ENCODE data around the gene GPC5.
A peak's percentile ranks its signal among the peaks of the same experiment; 100 is the strongest.

GPC5 gene

GRCh38 chr13:92054389-92054788, 656.0 kb downstream of the GPC5 start:
- FAIRE-seq (no peak), DNase-seq (ENCODE audit: insufficient read length, low spot score) (no peak)
- TF ChIP-seq, protein P1, sequence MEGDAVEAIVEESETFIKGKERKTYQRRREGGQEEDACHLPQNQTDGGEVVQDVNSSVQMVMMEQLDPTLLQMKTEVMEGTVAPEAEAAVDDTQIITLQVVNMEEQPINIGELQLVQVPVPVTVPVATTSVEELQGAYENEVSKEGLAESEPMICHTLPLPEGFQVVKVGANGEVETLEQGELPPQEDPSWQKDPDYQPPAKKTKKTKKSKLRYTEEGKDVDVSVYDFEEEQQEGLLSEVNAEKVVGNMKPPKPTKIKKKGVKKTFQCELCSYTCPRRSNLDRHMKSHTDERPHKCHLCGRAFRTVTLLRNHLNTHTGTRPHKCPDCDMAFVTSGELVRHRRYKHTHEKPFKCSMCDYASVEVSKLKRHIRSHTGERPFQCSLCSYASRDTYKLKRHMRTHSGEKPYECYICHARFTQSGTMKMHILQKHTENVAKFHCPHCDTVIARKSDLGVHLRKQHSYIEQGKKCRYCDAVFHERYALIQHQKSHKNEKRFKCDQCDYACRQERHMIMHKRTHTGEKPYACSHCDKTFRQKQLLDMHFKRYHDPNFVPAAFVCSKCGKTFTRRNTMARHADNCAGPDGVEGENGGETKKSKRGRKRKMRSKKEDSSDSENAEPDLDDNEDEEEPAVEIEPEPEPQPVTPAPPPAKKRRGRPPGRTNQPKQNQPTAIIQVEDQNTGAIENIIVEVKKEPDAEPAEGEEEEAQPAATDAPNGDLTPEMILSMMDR (IDR thresholded peaks at IDR 0.05; ENCODE audit: insufficient read depth, missing control alignments), result no peak

DNA sequence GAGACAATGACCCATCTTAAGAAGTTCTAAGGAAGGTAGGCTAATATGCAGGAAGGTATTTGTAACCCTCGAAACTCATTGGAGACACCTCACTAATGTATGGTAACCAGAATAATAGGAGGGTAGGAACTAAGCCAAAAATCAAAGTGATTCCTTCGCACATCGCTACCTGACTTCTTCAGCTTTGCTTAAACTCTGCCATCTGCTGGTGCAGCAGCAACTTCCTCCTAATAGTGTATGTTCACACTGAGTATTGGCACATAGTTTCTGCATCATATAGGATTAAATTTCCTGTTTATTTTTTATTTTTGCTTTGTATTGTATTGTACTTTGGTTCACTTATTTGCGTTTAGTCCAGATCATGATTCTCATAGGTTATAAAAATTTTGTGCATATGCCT, 676.2 kb downstream of the GPC5 start:
- DNase-seq (ENCODE audit: insufficient read length, low spot score) (no peak), FAIRE-seq (peak; percentile 93)
- TF ChIP-seq, protein P1 (IDR thresholded peaks at IDR 0.05; ENCODE audit: insufficient read depth, missing control alignments), result peak; percentile 70

DNA sequence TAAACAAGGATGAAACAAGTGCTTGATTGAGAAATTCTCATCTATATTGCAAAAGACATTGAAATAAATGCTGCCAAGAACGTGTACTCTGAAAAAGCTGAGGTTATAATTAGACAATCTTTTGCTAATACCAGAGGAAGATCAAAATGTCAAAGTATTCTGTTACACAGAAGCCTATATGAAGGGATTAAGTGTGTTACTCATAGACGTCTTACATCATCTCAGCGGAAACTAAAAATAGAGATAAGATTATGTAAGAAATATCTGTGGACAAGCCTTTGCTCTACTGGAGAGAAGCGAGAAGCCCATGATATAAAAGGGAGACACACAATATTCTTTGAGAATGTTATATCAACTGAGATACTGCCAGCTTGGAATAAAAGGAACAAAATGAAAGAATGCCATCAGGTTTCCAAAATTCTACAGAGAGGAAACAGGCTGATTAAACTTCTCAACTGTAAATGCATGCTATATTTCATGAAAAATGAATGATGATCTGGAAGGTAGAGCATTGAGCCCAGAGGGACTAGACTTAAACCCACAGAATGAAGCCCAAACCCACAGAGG, 699.0 kb downstream of the GPC5 start:
- DNase-seq (ENCODE audit: insufficient read length, low spot score) (no peak), FAIRE-seq (no peak)
- TF ChIP-seq, protein P1 (IDR thresholded peaks at IDR 0.05; ENCODE audit: insufficient read depth, missing control alignments), result no peak

DNA sequence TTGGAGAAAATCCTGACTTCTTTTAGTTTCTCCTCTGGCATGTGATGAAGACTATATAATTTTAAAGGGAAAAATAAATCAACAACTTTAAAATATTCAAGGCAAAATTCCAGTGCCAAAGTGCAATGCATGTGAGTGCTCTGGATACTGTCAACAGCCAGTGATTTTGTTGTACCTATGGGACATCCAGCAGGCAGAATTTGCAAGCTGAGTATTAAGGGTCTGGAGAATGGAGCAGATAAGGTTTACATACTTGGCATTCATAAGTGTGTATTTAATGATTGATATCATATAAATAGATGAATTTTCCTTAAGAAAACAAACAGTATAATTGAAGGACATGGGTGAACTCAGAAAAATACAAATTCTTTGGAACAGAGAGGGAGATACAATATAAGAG, 703.4 kb downstream of the GPC5 start:
- TF ChIP-seq, protein P1 (IDR thresholded peaks at IDR 0.05; ENCODE audit: insufficient read depth, missing control alignments), result no peak
- FAIRE-seq (no peak), DNase-seq (ENCODE audit: insufficient read length, low spot score) (no peak)

- no peak for FAIRE-seq
- DNase-seq (ENCODE audit: insufficient read length, low spot score), result no peak
Observed at GRCh38 chr13:92103689-92104153, 705.3 kb downstream of the GPC5 start.

GRCh38 chr13:92122186-92122853, 723.9 kb downstream of the GPC5 start:
- FAIRE-seq (no peak), DNase-seq (ENCODE audit: insufficient read length, low spot score) (no peak)
- TF ChIP-seq, protein P1 (IDR thresholded peaks at IDR 0.05; ENCODE audit: insufficient read depth, missing control alignments), result no peak

More at GRCh38 chr13:92103689-92104153, 705.3 kb downstream of the GPC5 start:
- TF ChIP-seq, protein P1 (IDR thresholded peaks at IDR 0.05; ENCODE audit: insufficient read depth, missing control alignments), result no peak

DNA sequence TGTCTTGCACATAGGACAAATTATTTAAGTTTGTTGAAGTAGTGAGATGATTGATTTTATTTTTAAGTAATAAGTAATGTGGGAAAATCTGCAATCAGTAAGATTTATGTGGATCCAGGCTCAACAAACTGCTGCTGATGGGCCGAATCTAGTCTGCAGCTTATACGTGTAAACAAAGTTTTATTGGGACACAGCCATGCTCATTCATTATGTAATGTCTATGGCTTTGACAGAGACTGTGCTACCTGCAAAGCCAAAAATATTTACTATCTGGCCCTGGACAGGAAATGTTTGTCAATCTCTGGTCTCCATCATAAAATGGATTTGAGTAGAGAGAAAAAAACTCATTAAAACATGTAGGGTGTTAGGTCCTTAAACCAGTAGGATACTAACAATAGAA, 728.0 kb downstream of the GPC5 start:
- no peak for FAIRE-seq
- DNase-seq (ENCODE audit: insufficient read length, low spot score), result no peak
- TF ChIP-seq, protein P1 (IDR thresholded peaks at IDR 0.05; ENCODE audit: insufficient read depth, missing control alignments), result no peak

Measured in D721Med (cell line).